Measurements from ENCODE around the gene SLC15A1. TPM values are rescaled to one million over a fixed set of nuclear protein-coding genes. Genes with fewer than 3 reads are reported as not detected.

Gene SLC15A1
- polyA plus RNA-seq, 3 donors, result not detected

GRCh38 chr13:98648686-98649085 is 103.8 kb downstream of the SLC15A1 start:
- Histone ChIP-seq H3K27ac (ENCODE audit: low read depth in 1 of 2, low read length in 2 of 2) (peak overlapping the region; percentile 73 to 87), H3K79me2 (ENCODE audit: insufficient read depth, low read length) (no peaks in the 10 kb centered on the region), H3K4me1 (ENCODE audit: control insufficient read depth in 1 of 2, insufficient read depth in 2 of 2, low read length in 2 of 2) (peaks cover 31 to 32% of the 10 kb centered on the region in 2 donors), H3K4me2 (replicated peaks; ENCODE audit: extremely low read depth, low read length, poor library complexity, severe bottlenecking) (no peak overlapping the region), H2AFZ (ENCODE audit: insufficient read depth, low read depth, low read length, poor library complexity, severe bottlenecking) (no peak overlapping the region), H3K4me3 (replicated peaks in 1 of 3; ENCODE audit: low read depth in 2 of 3, low read length in 3 of 3) (no peak overlapping the region), H3K9me3 (replicated peaks in 1 of 2; ENCODE audit: control insufficient read depth in 1 of 2, insufficient read depth in 1 of 2, low read length in 2 of 2) (no peaks in the 10 kb centered on the region), H4K20me1 (ENCODE audit: insufficient read depth, low read length) (no peaks in the 10 kb centered on the region), H3K36me3 (replicated peaks in 1 of 2; ENCODE audit: control insufficient read depth in 1 of 2, insufficient read depth in 2 of 2, low read length in 2 of 2) (no peaks in the 10 kb centered on the region), H3K9ac (ENCODE audit: insufficient read depth, low read length, poor library complexity, severe bottlenecking) (no peak overlapping the region), H3K27me3 (ENCODE audit: control insufficient read depth in 2 of 2, insufficient read depth in 2 of 2, low read length in 2 of 2) (no peaks in the 10 kb centered on the region)
- Mint-ChIP-seq H3K4me3 (peak overlapping the region in 1 of 2 donors; percentile 60), H3K4me1 (peaks cover 41% of the 10 kb centered on the region), H3K27ac (peak overlapping the region; percentile 71 to 94 (median 89)), H3K9me3 (peaks cover 0 to 5% (median 1%) of the 10 kb centered on the region in 7 donors), H3K27me3 (ENCODE audit: low read depth in 3 of 3) (peaks cover 1 to 14% (median 7%) of the 10 kb centered on the region in 3 donors), H3K36me3 (peaks cover 0 to 1% of the 10 kb centered on the region in 2 donors)
- WGBS (ENCODE audit: insufficient coverage), result 86% methylated on average over 2 of the region's 3 CpGs
- TF ChIP-seq CTCF (IDR thresholded peaks at IDR 0.05), result no peak
- intact Hi-C loops (cut with micrococcal nuclease), result loop anchor here in 1 of 2 donors (5.0 kb wide), 1 partner anchor 71 kb away; the partner anchor contains the start of gene STK24
- DNase-seq, result peak; percentile 20 to 69 (median 48)

- no peaks in the 10 kb centered on the region for H3K9me3 ChIP-seq (replicated peaks in 1 of 2; ENCODE audit: control insufficient read depth in 1 of 2, insufficient read depth in 1 of 2, low read length in 2 of 2)
- Mint-ChIP-seq H3K36me3 (peaks cover 0 to 1% of the 10 kb centered on the region in 2 donors), H3K27ac (peak overlapping the region in 3 of 7 donors; percentile 16 to 58 (median 30)), H3K4me1 (peaks cover 39% of the 10 kb centered on the region), H3K9me3 (peaks cover 0 to 5% (median 1%) of the 10 kb centered on the region in 7 donors), H3K27me3 (ENCODE audit: low read depth in 3 of 3) (peaks cover 1 to 14% (median 6%) of the 10 kb centered on the region in 3 donors), H3K4me3 (no peak overlapping the region)
- H2AFZ ChIP-seq (ENCODE audit: insufficient read depth, low read depth, low read length, poor library complexity, severe bottlenecking), result no peak overlapping the region
- DNase-seq, result no peak
- H3K27ac ChIP-seq (ENCODE audit: low read depth in 1 of 2, low read length in 2 of 2), result no peak overlapping the region
- H3K79me2 ChIP-seq (ENCODE audit: insufficient read depth, low read length), result no peaks in the 10 kb centered on the region
- H3K9ac ChIP-seq (ENCODE audit: insufficient read depth, low read length, poor library complexity, severe bottlenecking), result no peak overlapping the region
- no CpG with 5 or more reads among the region's 2 CpGs for WGBS (ENCODE audit: insufficient coverage)
- no peak for TF ChIP-seq CTCF (IDR thresholded peaks at IDR 0.05)
- H3K4me2 ChIP-seq (replicated peaks; ENCODE audit: extremely low read depth, low read length, poor library complexity, severe bottlenecking), result no peak overlapping the region
- H4K20me1 ChIP-seq (ENCODE audit: insufficient read depth, low read length), result no peaks in the 10 kb centered on the region
- H3K27me3 ChIP-seq (ENCODE audit: control insufficient read depth in 2 of 2, insufficient read depth in 2 of 2, low read length in 2 of 2), result no peaks in the 10 kb centered on the region
- intact Hi-C loops (cut with micrococcal nuclease), result loop anchor here in 1 of 2 donors (5.0 kb wide), 1 partner anchor 71 kb away; the partner anchor contains the start of gene STK24
- peaks cover 31 to 32% of the 10 kb centered on the region in 2 donors for H3K4me1 ChIP-seq (ENCODE audit: control insufficient read depth in 1 of 2, insufficient read depth in 2 of 2, low read length in 2 of 2)
- no peak overlapping the region for H3K4me3 ChIP-seq (replicated peaks in 1 of 3; ENCODE audit: low read depth in 2 of 3, low read length in 3 of 3)
- H3K36me3 ChIP-seq (replicated peaks in 1 of 2; ENCODE audit: control insufficient read depth in 1 of 2, insufficient read depth in 2 of 2, low read length in 2 of 2), result no peaks in the 10 kb centered on the region
These were observed 104.3 kb downstream of the SLC15A1 start for GRCh38 chr13:98648141-98648540.

Measured in CD14-positive monocyte (primary cell).